Eye (tissue), 1 donor: Measurements from ENCODE around the gene MUC5B.
"Not testable (repeated sequence)": the region's sequence is repeated elsewhere in the genome, so short reads cannot be mapped to it uniquely, and the experiment has no call there.

Source experiments
- DNase-seq: peaks from one replicate; pipeline ENCODE4 v3.0.0-alpha.2; 2015

MUC5B gene

GRCh38 chr11:1203505-1204271 lies 19.2 kb upstream of the MUC5B start:
- no peak for DNase-seq

GRCh38 chr11:1204381-1205101 lies 18.3 kb upstream of the MUC5B start:
- no peak for DNase-seq

- no peak for DNase-seq
These were observed 17.5 kb upstream of the MUC5B start for GRCh38 chr11:1205121-1205986.

GRCh38 chr11:1205987-1206331 lies 16.9 kb upstream of the MUC5B start:
- DNase-seq: no peak

GRCh38 chr11:1206391-1207271 lies 16.2 kb upstream of the MUC5B start:
- DNase-seq: no peak

DNA sequence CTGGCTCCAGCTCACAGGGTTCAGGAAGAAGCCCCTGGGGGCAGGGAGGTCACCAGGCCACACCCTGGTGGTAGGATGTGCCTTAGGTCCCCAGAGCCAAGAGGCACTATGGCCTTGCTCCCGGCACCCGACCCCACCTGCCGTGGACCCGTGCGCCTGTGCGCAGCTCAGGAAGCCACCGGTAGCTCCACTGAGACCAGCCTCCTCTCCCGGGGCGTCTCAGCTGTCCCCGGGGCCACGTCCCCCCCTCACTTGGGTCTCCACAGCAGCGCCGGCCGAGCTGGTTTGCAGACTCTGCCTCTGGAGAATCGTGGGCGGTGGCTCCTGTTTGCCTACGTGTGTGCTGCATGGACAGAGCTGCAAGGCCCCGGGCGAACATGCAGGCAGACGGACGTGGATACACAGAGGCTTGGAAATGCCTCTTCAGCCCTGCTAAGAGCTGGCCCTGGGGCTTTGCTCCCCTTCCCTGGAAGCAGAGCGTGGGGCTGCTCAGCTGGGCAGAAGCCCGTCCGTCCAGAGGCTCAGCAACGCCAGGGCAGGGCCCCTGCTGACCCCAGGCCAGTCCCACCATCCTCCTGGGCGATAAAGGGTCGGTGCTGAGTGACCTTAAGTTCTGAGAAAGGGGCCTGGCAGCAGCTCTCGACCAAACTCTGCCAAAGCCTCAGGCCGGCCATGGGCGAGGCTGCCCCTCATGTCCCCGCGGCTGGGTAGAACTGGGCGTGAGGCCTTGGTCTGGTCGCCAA lies 15.3 kb upstream of the MUC5B start:
- DNase-seq: no peak

- DNase-seq: no peak
These were observed 14.8 kb upstream of the MUC5B start for GRCh38 chr11:1208144-1208393.

DNA sequence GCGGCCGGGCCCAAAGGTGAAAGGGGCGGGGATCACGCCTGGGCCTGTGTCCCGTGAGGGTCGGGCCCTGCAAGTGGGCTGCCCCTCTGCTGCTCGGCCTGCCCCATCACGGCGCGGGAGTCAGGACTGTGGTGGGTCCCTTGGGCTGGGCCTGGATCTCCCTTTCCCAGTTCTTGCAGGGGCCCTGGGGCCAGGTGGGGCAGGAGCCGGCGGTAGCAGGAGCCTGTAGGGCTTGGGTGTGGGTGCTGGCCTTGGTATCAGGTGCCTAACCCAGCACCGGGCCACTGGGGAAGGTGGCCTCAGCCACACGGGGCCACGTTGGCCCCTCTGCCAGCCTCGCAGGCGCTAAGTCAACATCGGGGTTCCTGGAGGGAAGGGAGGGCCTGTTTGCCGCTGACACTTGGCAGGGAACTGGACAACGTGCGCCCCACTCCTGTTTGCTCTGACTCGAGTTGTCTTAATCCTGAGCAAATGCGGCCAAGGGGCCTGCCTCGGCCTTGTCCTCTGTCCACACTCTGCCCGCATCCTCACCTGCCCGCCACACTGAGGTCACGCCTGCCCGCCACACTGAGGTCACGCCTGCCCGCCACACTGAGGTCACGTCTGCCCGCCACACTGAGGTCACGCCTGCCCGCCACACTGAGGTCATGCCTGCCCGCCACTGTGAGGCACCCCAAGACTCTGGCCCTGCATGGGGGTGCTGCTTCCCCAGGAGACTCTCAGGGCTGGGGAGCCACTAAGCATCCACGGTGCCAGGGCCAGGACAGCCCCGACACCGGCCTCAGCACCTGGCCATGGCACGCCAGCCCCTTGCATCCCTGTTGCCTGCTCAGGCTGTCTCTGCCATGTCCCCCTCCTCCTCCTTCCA lies 14.2 kb upstream of the MUC5B start:
- DNase-seq: no peak

DNA sequence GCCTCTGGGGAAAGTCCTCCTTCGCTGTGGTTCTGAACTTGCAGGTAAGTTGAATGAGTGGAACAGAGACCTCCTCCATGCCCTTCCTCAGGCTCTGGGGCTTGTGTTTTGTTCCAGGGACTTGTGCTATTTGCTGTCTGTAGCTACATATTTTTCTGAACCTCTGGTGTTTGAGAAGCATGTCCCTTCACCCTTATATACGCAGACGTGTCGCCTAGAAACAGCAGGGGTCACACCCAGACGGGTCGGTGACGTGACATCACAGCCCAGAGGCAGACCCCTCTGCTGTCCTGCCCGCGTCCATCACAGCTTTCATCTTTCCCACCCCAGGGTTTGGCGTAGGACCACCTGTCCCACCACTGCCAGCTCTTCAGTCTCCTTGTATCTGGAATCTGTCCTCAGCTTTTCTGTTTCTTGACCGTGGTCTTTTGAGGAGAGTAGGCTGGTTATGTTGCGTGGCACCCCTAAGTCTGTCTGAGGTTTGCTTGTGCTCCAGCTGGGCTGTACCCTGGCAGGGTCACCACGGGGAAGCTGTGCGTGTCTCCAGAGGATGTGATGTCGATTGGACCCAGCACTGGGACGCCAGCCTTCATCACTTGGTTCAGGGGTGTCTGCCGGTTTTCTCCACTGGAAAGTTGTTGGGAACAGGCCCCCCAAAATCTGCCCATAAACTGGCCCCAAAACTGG lies 13.4 kb upstream of the MUC5B start:
- no peak for DNase-seq

GRCh38 chr11:1211838-1212237 lies 11.0 kb upstream of the MUC5B start:
- DNase-seq: no peak

GRCh38 chr11:1215826-1216225 lies 7.0 kb upstream of the MUC5B start:
- not testable (repeated sequence) for DNase-seq

GRCh38 chr11:1217151-1217550 lies 5.7 kb upstream of the MUC5B start:
- no peak for DNase-seq

DNA sequence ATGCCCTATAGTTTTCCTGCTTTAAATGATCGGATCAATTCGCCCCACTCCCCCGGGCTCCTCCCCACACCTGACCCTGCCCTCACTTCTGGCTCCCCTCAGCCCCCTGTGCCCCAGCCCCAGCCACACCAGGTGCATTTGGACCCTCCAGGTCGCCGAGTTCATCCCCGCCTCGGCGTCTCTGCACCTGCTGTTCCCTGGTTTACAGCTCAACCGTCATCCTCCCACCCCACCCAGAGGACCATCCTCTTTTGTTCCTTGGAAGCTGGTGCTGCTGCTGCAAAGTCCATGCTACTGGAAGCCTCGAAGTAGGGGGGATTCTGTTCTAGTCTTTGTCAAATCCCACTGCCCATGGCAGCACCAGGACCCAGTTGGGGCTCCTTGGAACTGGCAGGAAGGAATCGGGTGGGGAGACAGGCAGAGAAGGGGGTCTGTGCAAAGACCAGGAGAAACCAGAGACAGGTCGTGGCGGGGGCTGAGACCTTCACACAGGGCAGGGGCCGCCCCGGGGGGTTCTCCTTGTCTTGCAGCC lies 4.5 kb upstream of the MUC5B start:
- no peak for DNase-seq

DNA sequence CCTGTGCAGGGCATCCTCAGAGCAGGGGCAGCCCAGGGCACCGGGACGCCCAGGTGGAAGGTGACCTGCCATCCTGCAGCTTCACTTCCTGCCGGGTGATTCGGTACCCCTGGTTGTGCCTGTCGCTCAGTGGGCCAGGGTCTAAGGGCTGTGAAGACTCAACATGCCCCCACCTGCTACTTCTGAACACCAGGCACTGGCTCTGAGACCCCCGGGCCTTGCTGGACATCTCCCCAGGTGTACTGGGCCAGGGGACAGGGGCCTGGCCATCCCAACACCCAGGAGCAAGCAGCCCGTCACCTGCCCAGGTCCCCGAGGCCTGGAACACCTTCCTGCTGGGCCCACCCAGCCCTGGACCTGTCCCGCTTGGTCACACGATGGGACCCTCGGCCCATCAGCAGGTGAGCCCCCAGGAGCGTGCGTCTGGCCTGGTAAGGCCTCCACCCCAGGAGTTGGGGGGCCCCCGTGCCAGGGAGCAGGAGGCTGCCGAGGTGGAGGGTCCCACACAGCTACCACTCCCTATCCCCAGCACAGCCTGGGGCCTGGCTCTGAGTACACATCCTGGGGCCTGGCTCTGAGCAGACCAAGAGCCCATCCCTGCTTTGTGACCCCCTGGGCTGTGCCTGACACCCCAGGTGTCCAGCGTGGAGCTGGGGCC lies 3.9 kb upstream of the MUC5B start:
- DNase-seq: no peak

DNA sequence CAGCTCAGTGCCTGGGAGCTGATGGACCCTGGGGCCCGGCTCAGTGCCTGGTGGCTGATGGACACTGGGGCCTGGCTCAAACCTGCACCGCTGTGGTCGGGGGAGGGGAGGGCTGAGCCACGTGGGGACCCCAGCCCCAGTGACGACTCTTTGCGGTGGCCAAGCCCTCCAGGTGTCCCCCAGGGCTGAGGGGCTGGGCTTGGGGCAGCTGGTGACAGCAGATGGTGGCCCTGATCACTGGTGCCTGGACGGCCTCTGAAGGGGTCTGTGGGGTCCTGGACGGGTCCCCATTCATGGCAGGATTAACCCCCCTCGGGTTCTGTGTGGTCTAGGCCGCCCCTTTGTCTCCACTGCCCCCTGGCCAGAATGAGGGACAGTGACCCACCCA lies 3.4 kb upstream of the MUC5B start:
- DNase-seq: no peak

DNA sequence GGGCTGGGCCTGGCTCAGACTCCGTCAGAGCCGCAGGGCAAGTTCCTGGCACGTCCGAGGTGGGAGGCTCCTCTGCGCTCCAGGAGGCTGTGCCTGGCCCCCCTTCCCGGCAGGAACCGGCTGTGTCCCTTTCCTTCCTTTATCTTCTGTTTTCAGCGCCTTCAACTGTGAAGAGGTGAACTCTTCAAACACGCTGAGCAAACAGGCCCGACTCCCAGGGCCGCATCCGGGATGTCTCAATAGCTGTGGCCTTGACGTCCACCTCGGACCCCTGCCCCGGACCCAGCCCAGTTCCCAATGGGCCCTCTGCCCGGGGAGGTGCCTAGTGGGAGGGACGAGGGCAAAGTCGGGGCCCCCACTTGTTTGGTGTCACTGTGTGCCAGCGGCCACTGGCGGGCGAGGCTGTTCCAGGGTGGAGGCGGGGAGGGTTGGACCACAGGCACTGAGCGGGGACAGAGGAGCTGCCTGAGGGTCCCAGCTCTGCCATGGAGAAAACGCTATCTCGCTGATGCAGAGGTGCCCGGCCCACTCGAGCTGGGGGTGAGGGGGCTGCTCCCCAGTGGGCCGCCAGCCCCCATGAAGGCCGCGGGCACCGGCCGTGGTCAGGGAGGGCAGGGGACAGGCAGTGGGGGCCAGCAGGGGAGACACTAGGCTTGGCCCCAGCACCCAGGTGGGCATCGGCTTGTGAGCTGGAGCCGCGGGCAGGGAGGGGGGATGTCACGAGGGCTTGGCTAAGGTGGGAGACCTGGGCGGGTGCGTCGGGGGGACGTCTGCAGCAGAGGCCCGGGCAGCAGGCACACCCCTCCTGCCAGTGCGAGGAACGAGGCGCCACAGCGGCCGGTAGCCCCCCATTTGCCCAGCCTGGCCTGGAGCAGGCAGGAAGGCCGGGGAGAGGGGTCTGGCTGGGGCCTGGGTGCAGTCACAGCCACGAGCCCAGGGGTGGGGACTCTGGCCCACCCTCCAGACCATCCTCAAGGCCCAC lies 2.7 kb upstream of the MUC5B start:
- no peak for DNase-seq

DNA sequence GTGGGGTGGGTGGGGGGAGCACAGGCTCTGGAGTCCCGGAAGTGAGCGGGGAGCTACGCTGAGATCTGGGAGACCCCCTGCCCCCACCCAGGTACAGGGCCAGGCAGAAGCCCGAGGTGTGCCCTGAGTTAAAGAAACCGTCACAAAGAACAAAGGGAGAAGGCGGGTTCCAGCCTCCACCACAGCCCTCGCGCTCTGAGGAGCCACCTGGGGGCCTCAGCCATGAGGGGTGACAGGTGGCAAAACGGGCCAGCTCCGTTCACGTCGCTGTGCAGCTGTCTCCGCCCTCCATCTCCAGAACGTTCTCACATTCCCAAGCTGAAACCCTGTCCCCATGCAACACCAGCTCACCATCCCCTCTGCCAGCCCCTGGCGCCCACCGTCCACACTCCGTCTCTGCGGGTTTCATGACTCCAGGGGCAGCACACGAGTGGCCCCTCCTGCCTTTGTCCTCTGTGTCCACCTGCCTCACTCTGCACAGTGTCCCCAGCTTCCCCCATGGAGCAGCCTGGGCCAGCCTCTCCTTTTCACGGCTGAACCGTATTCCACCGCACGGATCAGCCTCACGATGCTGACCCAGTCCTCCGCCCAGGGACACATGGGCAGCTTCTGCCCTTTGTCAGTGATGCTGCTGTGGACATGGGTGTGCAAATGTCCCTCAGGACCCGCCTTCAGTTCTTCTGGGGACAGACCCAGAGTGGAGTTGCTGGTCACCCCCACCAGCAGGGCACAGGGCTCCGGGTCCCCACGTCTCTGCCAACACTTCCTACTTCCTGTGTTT lies 1.7 kb upstream of the MUC5B start:
- no peak for DNase-seq

DNA sequence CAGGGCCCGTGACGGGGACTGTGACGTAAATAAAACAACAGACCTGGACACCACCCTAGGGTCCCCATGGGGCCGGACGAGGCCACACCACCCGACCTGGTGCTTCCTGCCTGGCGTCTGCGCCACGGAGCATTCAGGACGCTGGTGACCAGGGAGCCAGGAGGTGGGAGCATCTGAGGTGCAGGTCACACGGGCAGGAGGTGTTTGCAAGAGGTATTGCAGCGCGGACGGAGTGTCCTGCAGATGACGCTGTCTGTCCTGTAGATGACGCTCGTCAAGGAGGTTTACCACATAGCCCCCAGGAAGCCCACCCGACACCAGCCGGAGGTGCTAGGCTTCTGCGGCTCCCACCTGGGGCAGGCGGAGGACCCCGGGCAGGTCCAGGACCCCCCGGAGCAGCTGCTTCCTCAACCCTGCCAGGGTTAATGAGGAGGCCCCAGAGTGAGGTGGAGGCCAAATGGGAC lies 986 bp upstream of the MUC5B start:
- no peak for DNase-seq
